WTC11 (cell line): ENCODE results near the gene KCNJ11.

ENCODE experiments used
- CREB1 ChIP-seq: sonication (generic); formaldehyde crosslinking; IDR thresholded peaks from 2 replicates; pipeline ENCODE4 v1.8.0; 2023; ENCODE audit warnings: mild to moderate bottlenecking, missing genetic modification reagents
- IRF2 ChIP-seq: sonication (generic); formaldehyde crosslinking; IDR thresholded peaks from 2 replicates; pipeline ENCODE4 v1.8.0; 2022; ENCODE audit warnings: low read depth, missing genetic modification reagents, borderline replicate concordance
- JUN ChIP-seq: sonication (generic); formaldehyde crosslinking; IDR thresholded peaks from 2 replicates; pipeline ENCODE4 v1.8.0; 2023; ENCODE audit warnings: mild to moderate bottlenecking, missing genetic modification reagents
- PRRX2 ChIP-seq: fragments of 250-450 bp; sonication (Bioruptor Pico); IDR thresholded peaks from 2 replicates; pipeline ENCODE4 v1.8.0; 2021; ENCODE audit warnings: mild to moderate bottlenecking
- TCF7 ChIP-seq: sonication (generic); formaldehyde crosslinking; IDR thresholded peaks from 2 replicates; pipeline ENCODE4 v1.8.0; 2022; ENCODE audit warnings: mild to moderate bottlenecking, low read depth, missing genetic modification reagents, moderate library complexity
- TEAD4 ChIP-seq: sonication (generic); formaldehyde crosslinking; IDR thresholded peaks from 2 replicates; pipeline ENCODE4 v1.8.0; 2022; ENCODE audit warnings: mild to moderate bottlenecking, missing genetic modification reagents
- ZNF138 ChIP-seq: sonication (generic); formaldehyde crosslinking; conservative IDR thresholded peaks from 2 replicates; pipeline ENCODE4 v1.8.1; 2022; ENCODE audit warnings: mild to moderate bottlenecking, moderate library complexity, missing genetic modification reagents
- TF ChIP-seq, protein P1 (sequence below): sonication (generic); formaldehyde crosslinking; IDR thresholded peaks from 2 replicates; pipeline ENCODE4 v1.8.0; 2022; ENCODE audit warnings: missing genetic modification reagents
- TF ChIP-seq, protein P2 (sequence below): fragments of 200-600 bp; IDR thresholded peaks from 2 replicates; pipeline ENCODE4 v1.8.0; 2022; ENCODE audit warnings: antibody characterized with exemption
- TF ChIP-seq, protein P3 (sequence below): fragments of 250-450 bp; sonication (Bioruptor Pico); IDR thresholded peaks from 2 replicates; pipeline ENCODE4 v1.9.0; 2021; ENCODE audit warnings: mild to moderate bottlenecking, borderline replicate concordance
- TF ChIP-seq, protein P4 (sequence below): sonication (generic); formaldehyde crosslinking; IDR thresholded peaks from 2 replicates; pipeline ENCODE4 v1.8.1; 2023; ENCODE audit warnings: mild to moderate bottlenecking, missing genetic modification reagents, moderate library complexity
- TF ChIP-seq, protein P5 (sequence below): sonication (generic); formaldehyde crosslinking; IDR thresholded peaks from 2 replicates; pipeline ENCODE4 v1.8.0; 2022; ENCODE audit warnings: mild to moderate bottlenecking, missing genetic modification reagents
- TF ChIP-seq, protein P6 (sequence below): sonication (generic); formaldehyde crosslinking; IDR thresholded peaks from 2 replicates; pipeline ENCODE4 v1.8.1; 2023; ENCODE audit warnings: mild to moderate bottlenecking, moderate library complexity, missing genetic modification reagents
- TF ChIP-seq, protein P7 (sequence below): sonication (generic); formaldehyde crosslinking; IDR thresholded peaks from 2 replicates; pipeline ENCODE4 v1.8.1; 2022; ENCODE audit warnings: low read depth, mild to moderate bottlenecking, moderate library complexity, missing genetic modification reagents, borderline replicate concordance

DNA sequence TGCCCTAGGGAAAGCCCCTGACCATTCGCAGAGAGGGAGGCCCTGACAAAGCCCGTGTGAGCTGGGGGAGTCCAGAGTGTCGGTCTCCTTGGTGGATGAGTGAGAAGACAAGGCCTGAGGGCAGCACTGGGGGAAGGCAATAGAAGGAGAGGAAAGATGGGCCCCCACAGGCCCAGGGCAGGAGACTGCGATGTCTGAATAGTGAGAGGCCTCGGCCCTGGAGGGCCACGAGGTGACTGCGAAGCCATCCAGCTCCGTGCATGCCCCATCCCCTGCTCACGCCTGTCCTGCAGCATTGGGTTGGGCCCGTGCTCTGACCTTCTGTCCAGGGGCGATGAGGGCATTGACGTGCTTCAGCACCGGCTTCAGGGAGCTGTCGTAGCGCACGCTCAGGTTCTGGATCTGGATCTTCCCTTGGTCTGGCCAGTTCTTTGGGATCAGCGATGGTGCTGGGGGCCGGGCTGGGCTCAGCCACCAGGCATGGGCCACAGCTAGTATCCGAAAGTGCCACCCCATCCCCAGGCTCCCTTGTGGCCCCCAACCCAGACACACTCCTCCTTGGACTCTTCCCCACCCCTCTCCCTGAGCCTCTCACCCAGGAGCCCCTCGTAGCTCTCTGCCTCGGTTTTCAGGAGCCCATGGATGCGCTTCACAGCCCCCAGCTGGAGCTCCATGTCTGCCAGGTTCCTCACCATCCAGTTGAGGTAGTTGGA lies 8.3 kb upstream of the KCNJ11 start:
- TF ChIP-seq, protein P1, sequence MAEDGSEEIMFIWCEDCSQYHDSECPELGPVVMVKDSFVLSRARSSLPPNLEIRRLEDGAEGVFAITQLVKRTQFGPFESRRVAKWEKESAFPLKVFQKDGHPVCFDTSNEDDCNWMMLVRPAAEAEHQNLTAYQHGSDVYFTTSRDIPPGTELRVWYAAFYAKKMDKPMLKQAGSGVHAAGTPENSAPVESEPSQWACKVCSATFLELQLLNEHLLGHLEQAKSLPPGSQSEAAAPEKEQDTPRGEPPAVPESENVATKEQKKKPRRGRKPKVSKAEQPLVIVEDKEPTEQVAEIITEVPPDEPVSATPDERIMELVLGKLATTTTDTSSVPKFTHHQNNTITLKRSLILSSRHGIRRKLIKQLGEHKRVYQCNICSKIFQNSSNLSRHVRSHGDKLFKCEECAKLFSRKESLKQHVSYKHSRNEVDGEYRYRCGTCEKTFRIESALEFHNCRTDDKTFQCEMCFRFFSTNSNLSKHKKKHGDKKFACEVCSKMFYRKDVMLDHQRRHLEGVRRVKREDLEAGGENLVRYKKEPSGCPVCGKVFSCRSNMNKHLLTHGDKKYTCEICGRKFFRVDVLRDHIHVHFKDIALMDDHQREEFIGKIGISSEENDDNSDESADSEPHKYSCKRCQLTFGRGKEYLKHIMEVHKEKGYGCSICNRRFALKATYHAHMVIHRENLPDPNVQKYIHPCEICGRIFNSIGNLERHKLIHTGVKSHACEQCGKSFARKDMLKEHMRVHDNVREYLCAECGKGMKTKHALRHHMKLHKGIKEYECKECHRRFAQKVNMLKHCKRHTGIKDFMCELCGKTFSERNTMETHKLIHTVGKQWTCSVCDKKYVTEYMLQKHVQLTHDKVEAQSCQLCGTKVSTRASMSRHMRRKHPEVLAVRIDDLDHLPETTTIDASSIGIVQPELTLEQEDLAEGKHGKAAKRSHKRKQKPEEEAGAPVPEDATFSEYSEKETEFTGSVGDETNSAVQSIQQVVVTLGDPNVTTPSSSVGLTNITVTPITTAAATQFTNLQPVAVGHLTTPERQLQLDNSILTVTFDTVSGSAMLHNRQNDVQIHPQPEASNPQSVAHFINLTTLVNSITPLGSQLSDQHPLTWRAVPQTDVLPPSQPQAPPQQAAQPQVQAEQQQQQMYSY = no peak
- TF ChIP-seq, protein P2, sequence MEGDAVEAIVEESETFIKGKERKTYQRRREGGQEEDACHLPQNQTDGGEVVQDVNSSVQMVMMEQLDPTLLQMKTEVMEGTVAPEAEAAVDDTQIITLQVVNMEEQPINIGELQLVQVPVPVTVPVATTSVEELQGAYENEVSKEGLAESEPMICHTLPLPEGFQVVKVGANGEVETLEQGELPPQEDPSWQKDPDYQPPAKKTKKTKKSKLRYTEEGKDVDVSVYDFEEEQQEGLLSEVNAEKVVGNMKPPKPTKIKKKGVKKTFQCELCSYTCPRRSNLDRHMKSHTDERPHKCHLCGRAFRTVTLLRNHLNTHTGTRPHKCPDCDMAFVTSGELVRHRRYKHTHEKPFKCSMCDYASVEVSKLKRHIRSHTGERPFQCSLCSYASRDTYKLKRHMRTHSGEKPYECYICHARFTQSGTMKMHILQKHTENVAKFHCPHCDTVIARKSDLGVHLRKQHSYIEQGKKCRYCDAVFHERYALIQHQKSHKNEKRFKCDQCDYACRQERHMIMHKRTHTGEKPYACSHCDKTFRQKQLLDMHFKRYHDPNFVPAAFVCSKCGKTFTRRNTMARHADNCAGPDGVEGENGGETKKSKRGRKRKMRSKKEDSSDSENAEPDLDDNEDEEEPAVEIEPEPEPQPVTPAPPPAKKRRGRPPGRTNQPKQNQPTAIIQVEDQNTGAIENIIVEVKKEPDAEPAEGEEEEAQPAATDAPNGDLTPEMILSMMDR = no peak
- TF ChIP-seq IRF2 (CRISPR knock-in tag) (no peak), TCF7 (no peak), JUN (no peak), ZNF138 (CRISPR knock-in tag) (no peak), CREB1 (CRISPR knock-in tag) (no peak), PRRX2 (CRISPR knock-in tag) (no peak), TEAD4 (no peak)
- TF ChIP-seq, protein P3, sequence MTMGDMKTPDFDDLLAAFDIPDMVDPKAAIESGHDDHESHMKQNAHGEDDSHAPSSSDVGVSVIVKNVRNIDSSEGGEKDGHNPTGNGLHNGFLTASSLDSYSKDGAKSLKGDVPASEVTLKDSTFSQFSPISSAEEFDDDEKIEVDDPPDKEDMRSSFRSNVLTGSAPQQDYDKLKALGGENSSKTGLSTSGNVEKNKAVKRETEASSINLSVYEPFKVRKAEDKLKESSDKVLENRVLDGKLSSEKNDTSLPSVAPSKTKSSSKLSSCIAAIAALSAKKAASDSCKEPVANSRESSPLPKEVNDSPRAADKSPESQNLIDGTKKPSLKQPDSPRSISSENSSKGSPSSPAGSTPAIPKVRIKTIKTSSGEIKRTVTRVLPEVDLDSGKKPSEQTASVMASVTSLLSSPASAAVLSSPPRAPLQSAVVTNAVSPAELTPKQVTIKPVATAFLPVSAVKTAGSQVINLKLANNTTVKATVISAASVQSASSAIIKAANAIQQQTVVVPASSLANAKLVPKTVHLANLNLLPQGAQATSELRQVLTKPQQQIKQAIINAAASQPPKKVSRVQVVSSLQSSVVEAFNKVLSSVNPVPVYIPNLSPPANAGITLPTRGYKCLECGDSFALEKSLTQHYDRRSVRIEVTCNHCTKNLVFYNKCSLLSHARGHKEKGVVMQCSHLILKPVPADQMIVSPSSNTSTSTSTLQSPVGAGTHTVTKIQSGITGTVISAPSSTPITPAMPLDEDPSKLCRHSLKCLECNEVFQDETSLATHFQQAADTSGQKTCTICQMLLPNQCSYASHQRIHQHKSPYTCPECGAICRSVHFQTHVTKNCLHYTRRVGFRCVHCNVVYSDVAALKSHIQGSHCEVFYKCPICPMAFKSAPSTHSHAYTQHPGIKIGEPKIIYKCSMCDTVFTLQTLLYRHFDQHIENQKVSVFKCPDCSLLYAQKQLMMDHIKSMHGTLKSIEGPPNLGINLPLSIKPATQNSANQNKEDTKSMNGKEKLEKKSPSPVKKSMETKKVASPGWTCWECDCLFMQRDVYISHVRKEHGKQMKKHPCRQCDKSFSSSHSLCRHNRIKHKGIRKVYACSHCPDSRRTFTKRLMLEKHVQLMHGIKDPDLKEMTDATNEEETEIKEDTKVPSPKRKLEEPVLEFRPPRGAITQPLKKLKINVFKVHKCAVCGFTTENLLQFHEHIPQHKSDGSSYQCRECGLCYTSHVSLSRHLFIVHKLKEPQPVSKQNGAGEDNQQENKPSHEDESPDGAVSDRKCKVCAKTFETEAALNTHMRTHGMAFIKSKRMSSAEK = no peak
- TF ChIP-seq, protein P4, sequence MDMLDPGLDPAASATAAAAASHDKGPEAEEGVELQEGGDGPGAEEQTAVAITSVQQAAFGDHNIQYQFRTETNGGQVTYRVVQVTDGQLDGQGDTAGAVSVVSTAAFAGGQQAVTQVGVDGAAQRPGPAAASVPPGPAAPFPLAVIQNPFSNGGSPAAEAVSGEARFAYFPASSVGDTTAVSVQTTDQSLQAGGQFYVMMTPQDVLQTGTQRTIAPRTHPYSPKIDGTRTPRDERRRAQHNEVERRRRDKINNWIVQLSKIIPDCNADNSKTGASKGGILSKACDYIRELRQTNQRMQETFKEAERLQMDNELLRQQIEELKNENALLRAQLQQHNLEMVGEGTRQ = no peak
- TF ChIP-seq, protein P5, sequence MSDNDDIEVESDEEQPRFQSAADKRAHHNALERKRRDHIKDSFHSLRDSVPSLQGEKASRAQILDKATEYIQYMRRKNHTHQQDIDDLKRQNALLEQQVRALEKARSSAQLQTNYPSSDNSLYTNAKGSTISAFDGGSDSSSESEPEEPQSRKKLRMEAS = no peak
- TF ChIP-seq, protein P6, sequence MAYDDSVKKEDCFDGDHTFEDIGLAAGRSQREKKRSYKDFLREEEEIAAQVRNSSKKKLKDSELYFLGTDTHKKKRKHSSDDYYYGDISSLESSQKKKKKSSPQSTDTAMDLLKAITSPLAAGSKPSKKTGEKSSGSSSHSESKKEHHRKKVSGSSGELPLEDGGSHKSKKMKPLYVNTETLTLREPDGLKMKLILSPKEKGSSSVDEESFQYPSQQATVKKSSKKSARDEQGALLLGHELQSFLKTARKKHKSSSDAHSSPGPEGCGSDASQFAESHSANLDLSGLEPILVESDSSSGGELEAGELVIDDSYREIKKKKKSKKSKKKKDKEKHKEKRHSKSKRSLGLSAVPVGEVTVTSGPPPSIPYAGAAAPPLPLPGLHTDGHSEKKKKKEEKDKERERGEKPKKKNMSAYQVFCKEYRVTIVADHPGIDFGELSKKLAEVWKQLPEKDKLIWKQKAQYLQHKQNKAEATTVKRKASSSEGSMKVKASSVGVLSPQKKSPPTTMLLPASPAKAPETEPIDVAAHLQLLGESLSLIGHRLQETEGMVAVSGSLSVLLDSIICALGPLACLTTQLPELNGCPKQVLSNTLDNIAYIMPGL (CRISPR knock-in tag) = no peak
- TF ChIP-seq, protein P7, sequence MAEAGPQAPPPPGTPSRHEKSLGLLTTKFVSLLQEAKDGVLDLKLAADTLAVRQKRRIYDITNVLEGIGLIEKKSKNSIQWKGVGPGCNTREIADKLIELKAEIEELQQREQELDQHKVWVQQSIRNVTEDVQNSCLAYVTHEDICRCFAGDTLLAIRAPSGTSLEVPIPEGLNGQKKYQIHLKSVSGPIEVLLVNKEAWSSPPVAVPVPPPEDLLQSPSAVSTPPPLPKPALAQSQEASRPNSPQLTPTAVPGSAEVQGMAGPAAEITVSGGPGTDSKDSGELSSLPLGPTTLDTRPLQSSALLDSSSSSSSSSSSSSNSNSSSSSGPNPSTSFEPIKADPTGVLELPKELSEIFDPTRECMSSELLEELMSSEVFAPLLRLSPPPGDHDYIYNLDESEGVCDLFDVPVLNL (CRISPR knock-in tag) = no peak
